ENCODE results near the gene ALOX15. TPM values are rescaled to one million over a fixed set of nuclear protein-coding genes. Genes with fewer than 3 reads are reported as not detected.

Gene ALOX15
- total RNA-seq, 6 donors from 2014 or later: 2.4 to 26.0 (median 10.0) TPM

GRCh38 chr17:4673986-4674684, 32.7 kb upstream of the ALOX15 start:
- 93 to 97% methylated on average over 14 of the region's 27 CpGs for WGBS, 2 donors
- no peak overlapping the region for H3K4me3 ChIP-seq
- H3K9me3 ChIP-seq: no peaks in the 10 kb centered on the region
- TF ChIP-seq POLR2AphosphoS5 (IDR thresholded peaks at IDR 0.05) (no peak), POLR2A (IDR thresholded peaks at IDR 0.05) (no peak)
- peaks cover 0 to 11% (median 7%) of the 10 kb centered on the region in 4 donors for H3K4me1 ChIP-seq
- peaks cover 23 to 81% (median 70%) of the 10 kb centered on the region in 4 donors for H3K36me3 ChIP-seq
- H3K27ac ChIP-seq: no peak overlapping the region
- DNase-seq (no peak), ATAC-seq (ENCODE audit: low FRiP score in 2 of 2) (no peak)
- H3K27me3 ChIP-seq: no peaks in the 10 kb centered on the region

GRCh38 chr17:4673169-4673568, 31.7 kb upstream of the ALOX15 start:
- H3K36me3 ChIP-seq: peaks cover 23 to 72% (median 70%) of the 10 kb centered on the region in 4 donors
- no peaks in the 10 kb centered on the region for H3K27me3 ChIP-seq
- peaks cover 0 to 2% (median under 1%) of the 10 kb centered on the region in 4 donors for H3K4me1 ChIP-seq
- WGBS, 2 donors: 82 to 88% methylated on average over 6 to 11 of the region's 11 CpGs
- ATAC-seq (ENCODE audit: low FRiP score in 2 of 2): no peak
- no peak overlapping the region for H3K27ac ChIP-seq
- TF ChIP-seq POLR2AphosphoS5 (IDR thresholded peaks at IDR 0.05) (no peak), EP300 (IDR thresholded peaks at IDR 0.05) (no peak), CTCF (IDR thresholded peaks at IDR 0.05) (no peak), POLR2A (IDR thresholded peaks at IDR 0.05) (no peak)
- no peaks in the 10 kb centered on the region for H3K9me3 ChIP-seq
- DNase-seq: no peak
- H3K4me3 ChIP-seq: no peak overlapping the region

GRCh38 chr17:4672751-4673150, 31.3 kb upstream of the ALOX15 start:
- ATAC-seq (ENCODE audit: low FRiP score in 2 of 2) (no peak), DNase-seq (peak in 1 of 2 donors; percentile 74)
- Histone ChIP-seq H3K4me1 (no peaks in the 10 kb centered on the region), H3K9me3 (no peaks in the 10 kb centered on the region), H3K36me3 (peaks cover 23 to 71% (median 68%) of the 10 kb centered on the region in 4 donors), H3K4me3 (no peak overlapping the region), H3K27me3 (no peaks in the 10 kb centered on the region), H3K27ac (no peak overlapping the region)
- TF ChIP-seq EP300 (IDR thresholded peaks at IDR 0.05) (no peak), POLR2AphosphoS5 (IDR thresholded peaks at IDR 0.05) (no peak), POLR2A (IDR thresholded peaks at IDR 0.05) (no peak), CTCF (IDR thresholded peaks at IDR 0.05) (no peak)
- WGBS, 2 donors: 91 to 92% methylated on average over 8 of the region's 8 CpGs

GRCh38 chr17:4672055-4672630, 30.7 kb upstream of the ALOX15 start:
- H3K27me3 ChIP-seq: no peaks in the 10 kb centered on the region
- H3K9me3 ChIP-seq: no peaks in the 10 kb centered on the region
- no peak overlapping the region for H3K4me3 ChIP-seq
- no peaks in the 10 kb centered on the region for H3K4me1 ChIP-seq
- 88 to 98% methylated on average over 6 to 9 of the region's 9 CpGs for WGBS, 2 donors
- TF ChIP-seq CTCF (IDR thresholded peaks at IDR 0.05) (no peak), POLR2AphosphoS5 (IDR thresholded peaks at IDR 0.05) (no peak), EP300 (IDR thresholded peaks at IDR 0.05) (no peak), POLR2A (IDR thresholded peaks at IDR 0.05) (no peak)
- peaks cover 23 to 71% (median 63%) of the 10 kb centered on the region in 4 donors for H3K36me3 ChIP-seq
- DNase-seq (no peak), ATAC-seq (ENCODE audit: low FRiP score in 2 of 2) (no peak)
- H3K27ac ChIP-seq: no peak overlapping the region

GRCh38 chr17:4667166-4667565, 25.7 kb upstream of the ALOX15 start:
- Histone ChIP-seq H3K4me1 (no peaks in the 10 kb centered on the region), H3K4me3 (no peak overlapping the region), H3K36me3 (peaks cover 5 to 21% (median 13%) of the 10 kb centered on the region in 4 donors), H3K9me3 (no peaks in the 10 kb centered on the region), H3K27me3 (no peaks in the 10 kb centered on the region), H3K27ac (no peak overlapping the region)
- DNase-seq (no peak), ATAC-seq (ENCODE audit: low FRiP score in 2 of 2) (no peak)
- TF ChIP-seq POLR2AphosphoS5 (IDR thresholded peaks at IDR 0.05) (no peak), EP300 (IDR thresholded peaks at IDR 0.05) (no peak), CTCF (IDR thresholded peaks at IDR 0.05) (no peak)
- WGBS, 2 donors: 77 to 81% methylated on average over 4 of the region's 4 CpGs
